GM12873 (cell line): ENCODE data around the gene AP1M2.

Source experiments
- TF ChIP-seq, protein P1 (sequence below): IDR thresholded peaks from 2 replicates; pipeline ENCODE4 v1.5.1; 2012; ENCODE audit warnings: low read depth, mild to moderate bottlenecking, moderate library complexity, low read length, control low read depth; ENCODE audit not compliant: insufficient read depth; ENCODE audit errors: missing control alignments

The AP1M2 gene

DNA sequence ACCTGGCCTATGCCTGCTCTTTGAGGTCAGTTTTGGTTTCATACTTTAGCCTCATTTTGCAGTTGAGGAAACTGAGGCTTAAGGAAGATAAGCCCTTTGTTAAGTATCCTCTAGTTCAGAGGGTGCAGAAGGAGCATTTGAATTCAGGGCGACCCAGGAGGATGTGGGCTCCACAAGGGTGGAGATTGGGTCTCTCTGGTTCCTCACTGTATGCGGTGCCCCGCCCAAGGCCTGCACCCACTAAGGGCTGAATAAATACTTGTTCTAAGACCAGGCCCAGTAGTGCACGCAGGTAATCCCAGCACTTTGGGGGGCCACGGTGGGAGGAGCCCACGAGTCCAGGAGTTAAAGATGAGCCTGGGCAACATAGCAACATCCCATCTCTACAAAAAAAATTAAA, 37.5 kb upstream of the AP1M2 start:
- TF ChIP-seq, protein P1, sequence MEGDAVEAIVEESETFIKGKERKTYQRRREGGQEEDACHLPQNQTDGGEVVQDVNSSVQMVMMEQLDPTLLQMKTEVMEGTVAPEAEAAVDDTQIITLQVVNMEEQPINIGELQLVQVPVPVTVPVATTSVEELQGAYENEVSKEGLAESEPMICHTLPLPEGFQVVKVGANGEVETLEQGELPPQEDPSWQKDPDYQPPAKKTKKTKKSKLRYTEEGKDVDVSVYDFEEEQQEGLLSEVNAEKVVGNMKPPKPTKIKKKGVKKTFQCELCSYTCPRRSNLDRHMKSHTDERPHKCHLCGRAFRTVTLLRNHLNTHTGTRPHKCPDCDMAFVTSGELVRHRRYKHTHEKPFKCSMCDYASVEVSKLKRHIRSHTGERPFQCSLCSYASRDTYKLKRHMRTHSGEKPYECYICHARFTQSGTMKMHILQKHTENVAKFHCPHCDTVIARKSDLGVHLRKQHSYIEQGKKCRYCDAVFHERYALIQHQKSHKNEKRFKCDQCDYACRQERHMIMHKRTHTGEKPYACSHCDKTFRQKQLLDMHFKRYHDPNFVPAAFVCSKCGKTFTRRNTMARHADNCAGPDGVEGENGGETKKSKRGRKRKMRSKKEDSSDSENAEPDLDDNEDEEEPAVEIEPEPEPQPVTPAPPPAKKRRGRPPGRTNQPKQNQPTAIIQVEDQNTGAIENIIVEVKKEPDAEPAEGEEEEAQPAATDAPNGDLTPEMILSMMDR, result no peak

DNA sequence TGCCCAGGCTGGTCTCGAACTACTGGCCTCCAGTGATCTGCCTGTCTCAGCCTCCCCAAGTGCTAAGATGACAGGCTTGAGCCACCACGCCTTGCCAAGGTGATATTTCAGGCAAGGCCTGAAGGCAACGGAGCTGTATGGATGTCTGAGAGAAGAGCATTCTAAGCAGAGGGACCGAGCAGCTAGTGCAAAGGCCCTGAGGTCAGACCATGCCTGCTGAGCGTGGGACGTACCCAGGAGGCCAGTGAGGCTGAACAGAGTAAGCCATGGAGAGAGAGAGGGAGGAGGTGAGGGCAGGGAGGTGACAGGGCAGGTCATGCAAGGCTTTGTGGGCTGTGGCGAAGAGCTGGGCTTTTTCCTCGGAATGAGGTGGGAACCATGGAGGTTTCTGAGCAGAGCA, 34.9 kb upstream of the AP1M2 start:
- TF ChIP-seq, protein P1, result no peak

DNA sequence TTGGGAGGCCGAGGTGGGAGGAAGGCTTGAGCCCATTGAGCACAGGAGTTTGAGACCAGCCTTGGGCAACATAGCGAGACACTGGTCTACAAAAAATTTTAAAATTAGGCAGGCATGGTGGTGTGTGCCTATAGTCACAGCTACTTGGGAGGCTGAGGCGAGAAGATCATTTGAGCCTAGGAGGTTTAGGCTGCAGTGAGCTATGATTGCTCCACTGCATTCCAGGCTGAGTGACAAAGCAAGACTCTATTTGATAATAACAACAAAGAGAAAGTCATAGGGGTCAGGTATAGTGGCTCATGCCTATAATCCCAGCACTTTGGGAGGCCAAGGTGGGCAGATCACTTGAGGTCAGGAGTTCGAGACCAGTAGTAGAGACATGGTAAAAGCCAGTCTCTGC, 33.7 kb upstream of the AP1M2 start:
- TF ChIP-seq, protein P1, result no peak

DNA sequence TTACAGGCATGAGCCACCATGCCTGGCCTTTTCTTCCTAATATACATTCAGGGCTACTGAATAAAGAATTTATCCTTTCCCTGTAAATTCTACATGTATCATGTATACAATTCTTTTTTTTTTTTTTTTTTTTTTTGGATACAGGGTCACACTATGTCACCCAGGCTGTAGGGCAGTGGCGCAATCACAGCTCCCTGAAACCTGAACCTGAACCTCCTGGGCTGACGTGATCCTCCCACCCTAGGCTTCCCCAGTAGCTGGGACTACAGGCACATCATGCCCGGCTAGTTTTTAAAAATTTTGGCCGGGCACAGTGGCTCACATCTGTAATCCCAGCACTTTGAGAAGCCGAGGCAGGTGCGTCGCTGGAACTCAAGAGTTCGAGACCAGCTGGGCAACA, 31.7 kb upstream of the AP1M2 start:
- TF ChIP-seq, protein P1, result no peak

DNA sequence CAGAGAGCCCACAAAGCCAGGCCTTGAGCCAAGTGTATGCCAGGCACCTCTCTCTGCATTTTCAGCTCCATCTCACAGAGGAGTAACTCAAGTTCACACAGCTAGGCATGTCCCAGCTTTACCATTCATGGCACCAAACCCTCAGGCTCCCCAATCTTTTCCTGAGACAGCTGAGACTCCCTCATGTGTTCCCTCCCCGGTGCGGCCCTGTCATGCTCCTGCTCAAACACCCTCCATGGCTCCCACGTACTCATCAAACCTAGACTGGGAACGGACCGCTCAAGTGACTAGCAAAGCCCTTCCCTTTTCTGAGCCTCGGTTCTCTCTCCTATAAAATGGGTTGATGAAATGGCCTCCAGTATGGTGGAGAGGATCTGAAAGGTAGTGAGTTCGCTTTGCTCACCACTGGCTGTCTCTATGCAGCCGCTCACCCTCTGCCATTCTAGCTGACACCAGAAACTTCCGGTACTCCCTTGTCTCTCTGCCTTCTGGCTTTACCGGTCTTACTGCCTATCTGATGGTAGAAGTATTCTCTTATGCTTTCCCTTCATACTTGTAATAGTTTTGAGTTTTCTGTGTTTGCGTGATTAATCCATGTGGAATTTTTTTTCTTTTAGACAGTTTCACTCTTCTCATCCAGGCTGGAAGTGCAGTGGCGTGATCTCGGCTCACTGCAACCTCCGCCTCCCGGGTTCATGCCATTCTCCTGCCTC, 30.5 kb upstream of the AP1M2 start:
- TF ChIP-seq, protein P1, result no peak

DNA sequence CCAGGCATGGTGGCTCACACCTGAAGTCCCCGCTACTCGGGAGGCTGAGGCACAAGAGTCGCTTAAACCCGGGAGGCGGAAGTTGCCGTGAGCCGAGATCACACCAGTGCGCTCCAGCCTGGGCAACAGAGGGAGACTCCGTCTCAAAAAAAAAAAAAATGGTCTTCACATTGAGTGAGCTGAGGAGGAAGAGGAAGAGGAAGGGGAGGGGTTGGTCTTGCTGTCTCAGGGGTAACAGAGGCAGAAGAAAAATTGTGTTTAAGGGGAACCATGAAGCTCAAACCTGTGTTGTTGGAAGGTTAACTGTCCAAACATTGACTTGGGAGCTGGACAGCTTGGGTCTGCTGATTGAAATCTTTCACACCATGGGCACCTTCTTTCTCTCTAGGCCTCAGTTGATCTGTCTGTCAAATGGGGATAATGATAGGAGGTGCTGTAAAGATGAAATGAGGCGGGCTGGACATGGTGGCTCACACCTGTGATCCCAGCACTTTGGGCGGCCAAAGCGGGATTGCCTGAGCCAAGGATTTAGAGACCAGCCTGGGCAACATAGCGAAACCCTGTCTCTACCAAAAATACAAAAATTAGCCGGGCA, 28.4 kb upstream of the AP1M2 start:
- TF ChIP-seq, protein P1, result no peak

DNA sequence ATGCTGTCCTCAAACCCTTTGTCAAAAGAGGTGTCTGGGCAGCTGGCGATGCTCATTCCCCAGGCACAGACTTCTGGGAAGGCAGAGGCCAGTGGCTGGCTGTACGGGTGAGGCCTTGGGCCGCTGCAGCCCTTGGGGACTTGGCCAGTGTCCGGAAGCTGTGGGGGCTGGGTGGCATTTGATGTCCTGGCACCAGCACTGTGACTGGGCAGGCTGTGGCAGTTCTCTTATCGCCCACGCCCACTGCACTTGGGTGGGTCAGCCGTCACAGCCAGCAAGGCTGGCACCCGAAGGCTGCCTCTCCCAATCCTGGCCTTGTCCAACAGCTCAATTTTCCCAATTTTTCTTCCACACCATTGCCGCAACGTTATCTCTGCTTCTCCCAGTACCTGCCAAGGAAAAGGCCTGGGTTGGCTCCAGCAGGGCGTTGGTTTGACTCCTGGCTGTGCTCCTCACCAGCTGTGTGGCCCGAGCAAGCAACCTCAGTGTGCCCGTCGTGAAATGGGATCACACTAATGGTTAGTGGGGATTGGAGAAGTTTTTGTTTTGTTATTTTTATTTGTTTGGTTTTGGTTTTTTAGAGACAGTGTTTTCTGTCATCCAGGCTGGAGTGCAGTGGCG, 25.5 kb upstream of the AP1M2 start:
- TF ChIP-seq, protein P1, result no peak
